GM19035 (cell line): ENCODE results near the gene SLC9A7.
A peak's percentile ranks its signal among the peaks of the same experiment; 100 is the strongest.

Experiments
- ATAC-seq: cut with Tn5 transposase; IDR thresholded peaks from one replicate; pipeline ENCODE4 v1.9.1; 2021; ENCODE audit not compliant: unreplicated experiment

Gene SLC9A7

GRCh38 chrX:46611658-46612362 is 147.1 kb downstream of the SLC9A7 start:
- no peak for ATAC-seq

DNA sequence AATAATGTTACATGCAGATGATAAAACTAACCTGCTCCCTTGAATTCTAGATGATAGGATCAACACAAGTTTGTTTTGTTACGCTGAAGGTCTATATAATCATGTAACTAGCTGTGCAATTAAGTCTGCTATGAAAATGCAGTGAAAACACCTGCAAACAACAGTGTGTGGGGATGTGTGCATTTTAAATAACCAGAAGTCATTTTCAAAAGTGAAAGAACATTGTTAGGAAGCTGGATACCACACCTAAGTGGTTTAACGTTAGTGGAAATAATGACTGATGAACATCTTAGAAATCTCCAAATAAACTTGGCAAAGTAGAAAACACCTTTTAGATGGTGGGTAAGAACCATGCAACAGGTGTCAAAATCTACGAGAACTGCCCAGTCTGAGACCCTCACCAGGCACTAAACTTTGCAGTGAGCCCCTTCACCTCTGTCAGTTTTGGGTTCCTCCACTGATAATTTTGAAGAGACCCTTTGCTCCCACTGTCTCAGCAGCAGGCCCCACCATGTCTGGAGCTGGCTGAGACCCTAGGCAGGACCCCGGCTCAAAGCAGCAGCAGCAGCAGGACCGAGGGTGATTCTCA is 148.8 kb downstream of the SLC9A7 start:
- ATAC-seq: no peak

DNA sequence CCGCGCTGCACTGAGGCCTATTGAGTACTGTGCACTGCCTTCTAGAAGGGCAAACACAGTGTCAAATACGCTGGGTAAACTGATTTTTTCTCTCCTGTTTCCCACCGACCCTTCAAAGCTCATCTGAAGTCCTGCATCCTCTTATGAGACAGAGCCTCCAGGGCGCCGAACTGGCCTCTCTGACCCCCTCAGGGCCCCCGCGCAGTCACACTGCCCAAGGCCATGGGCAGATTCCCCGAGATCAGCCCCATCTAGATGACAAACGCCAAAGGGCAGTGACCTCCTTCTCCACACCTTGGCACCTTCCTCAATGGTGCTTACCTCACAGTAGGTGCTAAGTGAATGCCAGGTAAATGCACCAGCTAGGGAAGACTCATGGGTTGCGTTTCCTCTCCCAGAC is 151.0 kb downstream of the SLC9A7 start:
- ATAC-seq: no peak

GRCh38 chrX:46602468-46603102 is 156.3 kb downstream of the SLC9A7 start:
- ATAC-seq: no peak

- ATAC-seq: no peak
Measured at GRCh38 chrX:46601283-46601682, 157.6 kb downstream of the SLC9A7 start.

DNA sequence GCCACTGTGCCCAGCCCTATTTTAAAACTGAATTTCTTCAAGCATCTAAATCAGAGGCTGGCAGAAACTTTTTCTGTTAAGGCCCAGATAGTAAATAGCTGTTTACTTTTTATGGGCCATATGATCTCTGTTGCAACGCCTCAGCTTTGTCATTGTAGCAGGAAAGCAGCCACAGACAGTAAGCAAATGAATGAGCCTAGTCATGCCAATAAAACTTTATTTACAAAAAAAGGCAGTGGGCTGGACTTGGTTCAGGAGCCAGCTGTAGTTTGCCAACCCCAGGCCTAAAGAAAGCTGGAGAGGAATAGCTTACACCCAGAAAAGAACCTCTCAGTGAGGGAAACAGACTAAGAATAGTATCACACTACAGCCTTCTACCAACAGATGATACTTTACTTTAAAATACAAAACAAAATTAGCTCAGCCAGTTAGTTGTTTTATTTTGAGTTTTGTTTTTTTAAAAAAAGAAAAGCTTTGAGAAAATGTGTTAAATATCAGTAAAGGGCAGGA is 159.8 kb downstream of the SLC9A7 start:
- no peak for ATAC-seq

- no peak for ATAC-seq
Measured at GRCh38 chrX:46597771-46598170, 161.1 kb downstream of the SLC9A7 start.

GRCh38 chrX:46597208-46597607 is 161.7 kb downstream of the SLC9A7 start:
- ATAC-seq: no peak

- ATAC-seq: no peak
Measured at GRCh38 chrX:46595084-46595483, 163.8 kb downstream of the SLC9A7 start.

DNA sequence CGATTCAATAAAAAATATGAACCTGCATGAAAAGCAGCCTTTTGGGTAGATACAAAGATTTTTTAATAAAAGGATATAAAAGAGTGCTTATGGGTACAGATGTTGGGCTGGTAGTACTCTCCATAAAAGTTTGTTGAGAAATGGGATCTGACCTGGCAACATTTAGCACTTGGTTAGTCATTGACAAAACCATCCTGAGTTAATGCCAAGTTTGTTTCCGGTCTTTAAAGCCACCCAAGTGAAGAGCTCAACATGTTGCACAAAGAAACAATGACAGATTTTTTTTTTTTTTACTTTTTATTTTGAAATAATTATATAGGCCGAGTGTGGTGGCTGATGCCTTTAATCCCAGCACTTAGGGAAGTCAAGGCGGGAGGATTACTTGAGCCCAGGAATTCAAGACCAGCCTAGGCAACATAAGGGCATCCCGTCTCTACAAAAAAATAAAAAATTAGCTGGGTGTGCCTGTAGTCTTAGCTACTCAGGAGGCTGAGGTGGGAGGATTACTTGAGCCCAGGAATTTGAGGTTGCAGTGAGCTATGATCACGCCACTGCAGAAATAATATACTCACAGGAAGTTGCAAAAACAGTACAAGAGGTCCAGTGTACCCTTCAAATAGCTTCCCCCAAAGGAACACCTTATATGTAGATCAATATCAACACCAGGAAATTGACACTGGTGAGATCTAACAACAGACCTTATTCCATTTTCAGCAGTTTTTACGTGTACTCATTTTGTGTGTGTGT is 168.8 kb downstream of the SLC9A7 start:
- no peak for ATAC-seq

DNA sequence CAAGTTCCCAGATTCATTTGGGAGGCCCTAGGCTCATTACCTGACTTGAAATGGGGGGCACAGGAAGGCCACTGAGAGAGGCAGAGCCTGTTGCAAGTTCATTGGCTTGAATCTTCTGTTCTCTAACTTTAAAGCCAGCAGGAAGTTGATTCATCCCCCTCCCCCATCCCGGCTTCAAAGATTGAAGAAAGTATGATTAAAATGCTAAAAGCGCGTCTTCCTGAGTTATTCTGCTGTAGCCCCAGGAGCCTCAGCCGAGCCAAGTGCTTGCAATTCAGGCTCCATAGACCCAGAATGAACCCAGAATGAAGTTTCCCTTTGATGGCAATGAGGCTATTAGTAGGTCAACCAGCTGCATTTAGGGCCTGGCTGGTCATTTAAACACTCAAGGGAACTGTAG is 170.7 kb downstream of the SLC9A7 start:
- ATAC-seq: no peak

- ATAC-seq: no peak
Measured at GRCh38 chrX:46587753-46588171, 171.2 kb downstream of the SLC9A7 start.

GRCh38 chrX:46587158-46587557 is 171.8 kb downstream of the SLC9A7 start:
- peak; percentile 63 for ATAC-seq

DNA sequence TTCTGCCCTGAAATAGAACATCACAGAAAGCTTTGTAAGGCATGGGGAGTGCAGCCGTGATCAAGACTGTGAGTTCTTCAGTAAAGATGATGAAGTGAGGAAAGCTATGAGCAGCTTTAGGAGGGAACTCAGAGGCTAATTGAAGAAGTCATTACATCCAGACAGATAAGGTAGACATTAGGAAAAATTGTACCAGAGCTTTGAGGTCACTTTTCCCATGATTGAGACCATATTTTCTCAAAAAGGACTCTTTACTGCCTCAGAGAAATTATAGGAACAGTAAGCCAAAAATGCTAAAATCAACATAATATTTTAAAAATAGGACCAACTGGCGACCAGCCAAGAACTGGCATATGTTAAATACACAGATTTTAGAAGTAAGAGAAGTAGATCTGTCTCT is 174.2 kb downstream of the SLC9A7 start:
- no peak for ATAC-seq

GRCh38 chrX:46582966-46583365 is 176.0 kb downstream of the SLC9A7 start:
- ATAC-seq: no peak

DNA sequence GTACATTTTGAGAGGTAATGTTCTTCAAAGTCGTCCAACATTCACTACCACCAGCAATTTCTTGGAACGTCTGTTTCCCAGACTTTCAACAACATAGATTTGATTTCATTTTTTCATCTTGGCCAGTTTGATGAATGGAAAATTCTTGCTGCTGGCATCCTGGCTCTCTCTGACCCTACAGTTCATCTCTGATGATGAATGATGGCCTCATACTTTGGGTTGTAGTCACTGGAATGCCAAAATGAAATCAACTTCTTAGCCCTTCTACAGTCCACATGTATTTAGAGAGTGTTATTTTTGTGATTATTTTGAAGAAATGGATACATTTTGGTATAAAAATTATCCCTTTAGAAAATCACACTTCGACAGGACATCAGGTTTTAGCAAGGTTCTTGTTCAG is 176.6 kb downstream of the SLC9A7 start:
- no peak for ATAC-seq

DNA sequence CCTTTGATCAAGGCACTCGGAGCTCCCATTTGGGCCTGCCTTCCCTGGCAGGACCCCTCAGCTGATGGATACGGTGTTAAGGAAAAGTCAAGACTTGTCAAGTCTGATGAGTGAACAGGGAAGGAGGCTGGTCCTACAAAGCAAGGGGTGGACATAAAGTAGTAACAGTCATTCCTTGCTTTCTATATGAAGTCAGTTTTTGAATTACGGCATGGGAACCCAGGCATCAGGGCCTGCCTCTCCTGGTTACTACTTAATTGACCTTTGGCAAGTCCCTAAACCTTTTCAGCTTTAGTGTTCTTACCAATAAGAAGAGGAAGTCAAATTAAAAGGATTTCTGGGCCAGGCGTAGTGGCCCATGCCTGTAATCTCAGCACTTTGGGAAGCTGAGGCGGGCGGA is 178.3 kb downstream of the SLC9A7 start:
- no peak for ATAC-seq

DNA sequence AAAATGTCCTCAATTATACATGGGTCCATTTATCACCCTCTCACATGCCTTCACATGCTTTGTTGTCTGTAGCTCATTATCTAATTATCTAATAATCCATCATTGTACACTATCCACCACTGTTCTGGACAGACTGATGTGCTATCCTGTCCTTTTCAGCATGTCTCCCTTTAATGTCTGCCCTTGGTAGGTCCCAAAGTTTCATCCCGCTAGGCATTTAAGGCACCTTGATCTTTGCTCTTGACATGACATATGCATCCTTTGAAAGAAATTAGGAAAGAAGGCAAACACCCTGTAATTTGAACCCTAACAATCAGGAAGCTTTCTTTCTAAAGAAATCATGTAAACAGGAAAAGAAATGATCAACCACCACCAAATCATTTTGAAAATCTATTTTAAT is 179.7 kb downstream of the SLC9A7 start:
- ATAC-seq: no peak

DNA sequence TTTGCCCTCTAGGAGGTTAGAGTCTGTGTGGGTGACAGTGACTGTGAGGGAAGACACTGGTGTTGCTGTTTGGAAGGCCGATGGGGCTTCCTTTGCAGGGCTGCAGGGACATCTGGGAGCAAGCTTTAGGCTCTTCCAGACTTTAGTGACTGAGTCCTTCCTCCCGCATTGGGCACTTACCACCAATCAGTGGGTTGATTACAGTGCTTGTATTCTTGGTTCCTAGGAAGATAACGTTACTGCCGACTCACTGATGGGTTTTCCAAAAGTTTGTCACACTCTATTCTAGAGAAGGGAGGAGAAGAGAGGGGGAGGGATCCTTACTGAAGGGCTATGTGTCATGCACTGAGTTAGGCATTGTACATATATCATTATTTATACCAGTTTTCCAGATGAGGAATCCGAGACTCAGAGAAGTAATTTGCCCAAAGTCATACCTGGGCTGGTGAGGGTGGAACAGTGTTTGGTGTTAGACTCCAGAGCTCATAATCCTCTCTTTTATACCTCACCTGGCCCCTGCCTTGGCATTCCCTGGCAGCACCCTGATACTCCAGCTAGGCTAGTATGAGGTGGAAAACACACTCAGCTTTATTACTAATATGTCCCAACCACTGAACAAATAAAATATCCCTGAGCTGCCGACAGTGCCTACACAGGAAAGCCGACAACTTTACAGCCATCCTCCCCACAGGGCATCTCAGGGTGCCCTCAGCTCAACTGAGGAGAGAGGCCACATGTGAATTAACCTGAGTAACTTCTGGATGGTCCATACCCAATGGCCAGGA is 181.5 kb downstream of the SLC9A7 start:
- ATAC-seq: no peak

DNA sequence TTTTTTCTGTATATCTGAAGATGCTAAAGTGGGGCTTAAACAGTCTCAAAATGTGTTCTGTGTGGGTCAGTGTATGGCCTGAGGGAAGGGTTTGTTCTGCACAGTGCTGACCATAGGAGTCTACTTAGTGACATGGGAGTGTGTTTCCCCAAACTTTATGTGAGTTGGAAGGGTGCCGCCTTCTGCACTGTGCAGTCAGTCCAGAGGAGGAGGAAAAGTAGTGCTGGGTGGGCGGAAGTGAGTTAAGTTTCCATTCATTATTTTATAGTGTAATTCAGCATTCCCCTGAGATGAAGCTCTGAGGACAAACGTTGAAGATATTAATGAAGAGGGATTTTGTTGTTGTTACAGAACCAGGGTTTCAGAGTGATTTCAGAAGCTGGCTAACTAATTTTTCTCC is 182.5 kb downstream of the SLC9A7 start:
- no peak for ATAC-seq

- no peak for ATAC-seq
Measured at GRCh38 chrX:46575991-46576392, 182.9 kb downstream of the SLC9A7 start.
